HFFc6 (cell line): ENCODE results near the gene CNEP1R1. TPM values are rescaled to one million over a fixed set of nuclear protein-coding genes. Genes with fewer than 3 reads are reported as not detected.

Experiments used
- DNase-seq: peaks from one replicate; pipeline ENCODE4 v3.0.0-alpha.2; 2018
- H3K27ac Mint-ChIP-seq: 2 replicates; pipeline ENCODE4 v1.8.0; 2020; ENCODE audit warnings: mild to moderate bottlenecking, mixed read lengths
- H3K27me3 Mint-ChIP-seq: 2 replicates; pipeline ENCODE4 v1.8.0; 2021; ENCODE audit warnings: mild to moderate bottlenecking, moderate library complexity, mixed read lengths; ENCODE audit not compliant: insufficient read depth
- H3K36me3 Mint-ChIP-seq: 2 replicates; pipeline ENCODE4 v1.8.0; 2021; ENCODE audit warnings: low read depth, mixed read lengths
- H3K4me1 Mint-ChIP-seq: 2 replicates; pipeline ENCODE4 v1.8.0; 2020; ENCODE audit warnings: low read depth, mixed read lengths
- H3K4me3 Mint-ChIP-seq: 2 replicates; pipeline ENCODE4 v1.8.0; 2020; ENCODE audit warnings: mild to moderate bottlenecking, moderate library complexity, mixed read lengths
- H3K9me3 Mint-ChIP-seq: 2 replicates; pipeline ENCODE4 v1.8.0; 2020; ENCODE audit warnings: mild to moderate bottlenecking, mixed read lengths
- total RNA-seq, 6 experiments: library from RNA; stranded (reverse); fragmentation: NEBNext Ultra II Directional; extraction: Animal tissue kit (Norgen Biotek cat#: 25700); gene quantifications; 2 replicates in 1 of 6; 3 replicates in 5 of 6; pipeline ENCODE4 v1.2.3, GENCODE V29; 2021
- TF ChIP-seq, protein P1 (sequence below): fragments of 200-600 bp; sonication (generic); IDR thresholded peaks from 2 replicates; pipeline ENCODE4 v1.5.0; 2021; ENCODE audit warnings: antibody characterized with exemption, mild to moderate bottlenecking

Gene CNEP1R1
- total RNA-seq, 6 experiments from 2014 or later: 22.7 to 28.1 (median 24.2) TPM

DNA sequence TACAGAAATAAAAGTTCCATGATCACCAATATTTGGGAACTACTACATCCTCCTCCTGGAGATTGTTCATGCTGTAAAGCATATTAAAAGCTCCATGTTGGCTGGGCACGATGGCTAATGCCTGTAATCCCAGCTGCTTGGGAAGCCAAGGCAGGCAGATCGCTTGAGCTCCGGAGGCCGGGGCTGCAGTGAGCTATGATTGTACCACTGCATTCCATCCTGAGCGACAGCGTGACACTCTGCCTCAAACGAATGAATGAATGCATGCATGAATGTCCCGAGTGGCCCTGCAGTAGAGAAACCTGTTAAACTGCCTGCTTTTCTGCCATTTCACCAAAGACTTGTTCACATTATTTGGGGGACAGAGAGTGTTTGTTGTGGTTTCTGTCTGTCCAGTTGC is 15.0 kb downstream of the CNEP1R1 start:
- Mint-ChIP-seq H3K4me1 (peaks cover 11% of the 10 kb centered on the region), H3K36me3 (no peaks in the 10 kb centered on the region; the same call in 1 of the 2 replicates), H3K27me3 (peaks cover 10% of the 10 kb centered on the region; the same call in 1 of the 2 replicates), H3K9me3 (no peaks in the 10 kb centered on the region), H3K27ac (no peak overlapping the region), H3K4me3 (no peak overlapping the region)
- TF ChIP-seq, protein P1, sequence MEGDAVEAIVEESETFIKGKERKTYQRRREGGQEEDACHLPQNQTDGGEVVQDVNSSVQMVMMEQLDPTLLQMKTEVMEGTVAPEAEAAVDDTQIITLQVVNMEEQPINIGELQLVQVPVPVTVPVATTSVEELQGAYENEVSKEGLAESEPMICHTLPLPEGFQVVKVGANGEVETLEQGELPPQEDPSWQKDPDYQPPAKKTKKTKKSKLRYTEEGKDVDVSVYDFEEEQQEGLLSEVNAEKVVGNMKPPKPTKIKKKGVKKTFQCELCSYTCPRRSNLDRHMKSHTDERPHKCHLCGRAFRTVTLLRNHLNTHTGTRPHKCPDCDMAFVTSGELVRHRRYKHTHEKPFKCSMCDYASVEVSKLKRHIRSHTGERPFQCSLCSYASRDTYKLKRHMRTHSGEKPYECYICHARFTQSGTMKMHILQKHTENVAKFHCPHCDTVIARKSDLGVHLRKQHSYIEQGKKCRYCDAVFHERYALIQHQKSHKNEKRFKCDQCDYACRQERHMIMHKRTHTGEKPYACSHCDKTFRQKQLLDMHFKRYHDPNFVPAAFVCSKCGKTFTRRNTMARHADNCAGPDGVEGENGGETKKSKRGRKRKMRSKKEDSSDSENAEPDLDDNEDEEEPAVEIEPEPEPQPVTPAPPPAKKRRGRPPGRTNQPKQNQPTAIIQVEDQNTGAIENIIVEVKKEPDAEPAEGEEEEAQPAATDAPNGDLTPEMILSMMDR: no peak
- no peak for DNase-seq

DNA sequence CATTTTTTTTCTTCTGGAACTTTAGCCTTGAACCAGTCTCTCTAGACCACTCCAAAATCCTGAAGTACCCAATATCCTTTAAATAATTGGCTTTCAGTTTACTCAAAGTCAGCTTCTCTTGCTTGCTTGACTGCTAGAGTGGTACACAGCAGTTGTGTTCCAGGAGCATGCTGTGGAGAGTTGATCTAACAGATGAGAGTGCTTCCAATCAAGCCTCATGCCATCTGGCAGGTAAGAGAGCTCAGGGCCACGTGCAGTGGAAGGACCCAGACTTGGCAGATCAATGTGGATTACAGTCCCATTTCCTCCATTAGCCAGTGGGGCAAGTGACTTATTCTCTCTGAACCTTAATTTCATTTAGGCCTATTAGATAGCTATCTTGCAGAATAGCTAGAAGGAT is 15.7 kb downstream of the CNEP1R1 start:
- TF ChIP-seq, protein P1: no peak
- DNase-seq: no peak
- Mint-ChIP-seq H3K4me3 (no peak overlapping the region), H3K27ac (no peak overlapping the region), H3K4me1 (peaks cover 11% of the 10 kb centered on the region), H3K9me3 (no peaks in the 10 kb centered on the region), H3K27me3 (peaks cover 10% of the 10 kb centered on the region; the same call in 1 of the 2 replicates), H3K36me3 (no peaks in the 10 kb centered on the region; the same call in 1 of the 2 replicates)

DNA sequence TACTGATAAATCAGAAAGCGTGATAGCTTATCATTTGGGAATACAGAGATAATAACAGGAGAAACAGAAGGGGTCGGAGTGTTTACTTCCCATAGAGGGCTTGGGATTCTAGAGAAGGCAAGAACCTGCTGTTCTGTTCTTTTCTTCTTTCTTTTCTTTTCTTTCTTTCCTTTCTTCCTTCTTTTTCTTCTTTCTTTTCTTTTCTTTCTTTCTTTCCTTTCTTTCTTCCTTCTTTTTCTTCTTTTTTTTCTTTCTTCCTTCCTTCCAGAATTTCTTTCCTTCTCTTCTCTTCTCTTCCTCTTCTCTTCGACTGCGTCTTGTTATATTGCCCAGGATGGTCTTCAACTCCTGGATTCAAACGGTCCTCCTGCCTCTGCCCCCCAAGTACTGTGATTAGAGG is 18.3 kb downstream of the CNEP1R1 start:
- TF ChIP-seq, protein P1: no peak
- DNase-seq: no peak
- H3K9me3 Mint-ChIP-seq: no peaks in the 10 kb centered on the region
- 0 out of 2 replicates have a peak, but pooled peaks cover 5% of the 10 kb centered on the region for H3K4me1 Mint-ChIP-seq
- H3K27ac Mint-ChIP-seq: no peak overlapping the region
- H3K36me3 Mint-ChIP-seq: no peaks in the 10 kb centered on the region
- peaks cover 10% of the 10 kb centered on the region for H3K27me3 Mint-ChIP-seq
- H3K4me3 Mint-ChIP-seq: no peak overlapping the region

DNA sequence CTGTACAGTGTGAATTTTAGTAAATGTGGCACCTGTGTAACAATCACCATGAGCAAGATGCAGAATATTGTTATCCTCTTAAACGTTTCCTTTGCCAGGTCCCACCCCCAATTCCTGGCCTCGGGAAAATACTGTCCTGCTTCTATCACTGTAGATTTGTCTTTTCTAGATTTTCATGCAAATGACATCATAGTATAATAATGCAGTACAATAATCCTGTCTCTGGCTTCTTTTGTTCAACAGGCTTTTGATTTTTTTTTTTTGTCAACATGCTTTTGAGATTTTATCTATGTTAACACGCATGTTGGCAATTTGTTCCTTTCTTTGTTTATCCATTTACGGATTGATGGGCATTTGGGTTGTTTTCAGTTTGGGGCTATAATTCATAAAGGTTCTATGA is 20.4 kb downstream of the CNEP1R1 start:
- Mint-ChIP-seq H3K27ac (no peak overlapping the region), H3K4me3 (no peak overlapping the region), H3K4me1 (no peaks in the 10 kb centered on the region), H3K36me3 (no peaks in the 10 kb centered on the region), H3K27me3 (peaks cover 10% of the 10 kb centered on the region), H3K9me3 (no peaks in the 10 kb centered on the region)
- TF ChIP-seq, protein P1: no peak
- DNase-seq: no peak

DNA sequence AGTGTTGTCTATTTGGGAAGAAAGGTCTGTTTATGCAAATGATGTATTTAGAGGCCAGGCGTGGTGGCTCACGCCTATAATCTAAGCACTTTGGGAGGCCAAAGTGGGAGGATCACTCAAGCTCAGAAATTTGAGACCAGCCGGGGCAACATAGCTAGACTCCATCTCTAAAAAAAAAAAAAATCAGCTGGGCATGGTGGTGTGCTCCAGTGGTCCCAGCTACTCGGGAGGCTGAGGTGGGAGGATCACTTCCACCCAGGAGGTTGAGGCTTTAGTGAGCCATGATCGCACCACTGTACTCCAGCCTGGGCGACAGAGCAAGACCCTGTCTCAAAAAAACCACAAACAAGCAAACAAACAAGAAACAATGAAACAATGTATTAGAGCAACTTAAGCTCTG is 21.8 kb downstream of the CNEP1R1 start:
- H3K4me3 Mint-ChIP-seq: no peak overlapping the region
- TF ChIP-seq, protein P1: no peak
- H3K27ac Mint-ChIP-seq: no peak overlapping the region
- no peaks in the 10 kb centered on the region for H3K36me3 Mint-ChIP-seq
- no peak for DNase-seq
- H3K27me3 Mint-ChIP-seq: peaks cover 10% of the 10 kb centered on the region
- peaks cover 5% of the 10 kb centered on the region; the same call in 1 of the 2 replicates for H3K4me1 Mint-ChIP-seq
- H3K9me3 Mint-ChIP-seq: no peaks in the 10 kb centered on the region

DNA sequence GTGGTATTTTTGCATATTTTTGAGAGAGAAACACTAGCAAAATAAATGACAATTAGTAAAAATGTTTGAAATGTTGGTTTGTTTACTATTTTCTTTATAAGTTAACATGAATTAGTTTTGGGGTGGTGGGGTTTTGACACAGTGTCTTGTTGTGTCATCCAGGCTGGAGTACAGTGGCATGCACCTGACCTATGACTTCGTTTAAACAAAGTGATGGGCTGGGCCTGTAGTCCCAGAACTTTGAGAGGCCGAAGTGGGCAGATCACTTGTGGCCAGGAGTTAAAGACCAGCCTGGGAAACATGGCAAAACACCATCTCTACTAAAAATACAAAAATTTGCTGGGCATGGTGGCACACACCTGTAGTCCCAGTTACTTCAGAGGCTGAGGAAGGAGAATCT is 22.8 kb downstream of the CNEP1R1 start:
- TF ChIP-seq, protein P1: no peak

More for the DNA sequence above, 22.8 kb downstream of the CNEP1R1 start:
- Mint-ChIP-seq H3K4me3 (no peak overlapping the region), H3K9me3 (no peaks in the 10 kb centered on the region), H3K27me3 (peaks cover 10% of the 10 kb centered on the region), H3K4me1 (peaks cover 5% of the 10 kb centered on the region; the same call in 1 of the 2 replicates), H3K36me3 (no peaks in the 10 kb centered on the region), H3K27ac (no peak overlapping the region)
- no peak for DNase-seq
